Measurements from ENCODE around the gene YWHAB.

DNA sequence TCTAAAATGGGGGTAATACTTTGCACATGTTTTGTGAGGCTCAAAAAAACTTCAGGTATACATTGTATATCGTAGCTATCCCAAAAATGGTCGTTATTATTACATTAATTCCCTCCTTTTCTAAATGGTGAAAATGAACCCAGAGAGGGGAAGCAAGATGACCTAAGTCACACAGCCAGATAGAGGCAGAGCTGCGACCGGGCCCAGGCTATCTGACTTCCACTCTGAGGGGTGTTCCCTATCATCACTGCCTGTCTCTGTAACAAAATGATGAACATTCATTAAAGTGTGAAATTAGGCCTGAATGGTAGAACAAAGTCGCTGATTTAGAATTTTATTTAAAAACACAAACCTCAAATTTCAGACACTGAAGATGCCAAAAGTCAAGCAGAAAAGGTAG is 46.0 kb upstream of the YWHAB start:
- TF ChIP-seq CTCF (conservative IDR thresholded peaks at IDR 0.05; ENCODE audit: low read depth, low read length) = no peak
- TF ChIP-seq CEBPB (IDR thresholded peaks at IDR 0.05; ENCODE audit: low read depth, low read length) = no peak
- TF ChIP-seq, protein P1, sequence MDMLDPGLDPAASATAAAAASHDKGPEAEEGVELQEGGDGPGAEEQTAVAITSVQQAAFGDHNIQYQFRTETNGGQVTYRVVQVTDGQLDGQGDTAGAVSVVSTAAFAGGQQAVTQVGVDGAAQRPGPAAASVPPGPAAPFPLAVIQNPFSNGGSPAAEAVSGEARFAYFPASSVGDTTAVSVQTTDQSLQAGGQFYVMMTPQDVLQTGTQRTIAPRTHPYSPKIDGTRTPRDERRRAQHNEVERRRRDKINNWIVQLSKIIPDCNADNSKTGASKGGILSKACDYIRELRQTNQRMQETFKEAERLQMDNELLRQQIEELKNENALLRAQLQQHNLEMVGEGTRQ (IDR thresholded peaks at IDR 0.05; ENCODE audit: low read depth, low read length) = no peak
- no peak for TF ChIP-seq RAD21 (IDR thresholded peaks at IDR 0.05; ENCODE audit: low read length)
- TF ChIP-seq POLR2A (IDR thresholded peaks at IDR 0.05; ENCODE audit: low read depth, low read length) = no peak
- no peak for TF ChIP-seq RFX5 (IDR thresholded peaks at IDR 0.05; ENCODE audit: low read depth, low read length)
- TF ChIP-seq MXI1 (IDR thresholded peaks at IDR 0.05; ENCODE audit: borderline replicate concordance, low read depth, low read length) = no peak
- TF ChIP-seq CHD1 (IDR thresholded peaks at IDR 0.05; ENCODE audit: low read depth, low read length) = no peak
- no peak for TF ChIP-seq FOS (IDR thresholded peaks at IDR 0.05; ENCODE audit: low read depth, low read length)

Data from IMR-90 (cell line).